Stimulated activated naive CD8-positive, alpha-beta T cell treated with anti-CD3 and anti-CD28 coated beads, Interleukin-15, Interleukin-2, amounts not matched to agents 100 U/mL and 50 U/mL, for 24 hours (primary cell): Measurements from ENCODE around the gene KRT40.
"Not testable (repeated sequence)": the region's sequence is repeated elsewhere in the genome, so short reads cannot be mapped to it uniquely, and the experiment has no call there.

Experiments used
- ATAC-seq: fragments of 150-1000 bp; cut with Tn5 transposase; one replicate; pipeline ENCODE4 v1.10.0; 2021
- DNase-seq: peaks from one replicate; pipeline ENCODE4 v3.0.0; 2021

KRT40 gene

GRCh38 chr17:40984226-40984625 lies at the start of gene KRT40:
KRT40 (minus strand) TSS chr17:40984326; CDS start chr17:40984273, 53 bp downstream.
- no peak for DNase-seq
- ATAC-seq: no peak

GRCh38 chr17:41029633-41030245 lies 45.6 kb upstream of the KRT40 start, which contains the start of gene KRTAP1-4:
KRTAP1-4 (minus strand) TSS chr17:41030195; CDS start chr17:41030078, 117 bp downstream.
- ATAC-seq (no peak), DNase-seq (no peak)

GRCh38 chr17:41026715-41027471 lies 42.8 kb upstream of the KRT40 start, which contains the start of gene KRTAP1-5:
KRTAP1-5 (minus strand) TSS chr17:41027208; CDS start chr17:41027155, 53 bp downstream.
- no peak for DNase-seq
- ATAC-seq: no peak

- ATAC-seq: no peak
- DNase-seq: no peak
Measured at GRCh38 chr17:41024697-41025096, 40.6 kb upstream of the KRT40 start.

- DNase-seq (no peak), ATAC-seq (no peak)
Measured at GRCh38 chr17:41020336-41020735, 36.2 kb upstream of the KRT40 start.

- DNase-seq (no peak), ATAC-seq (no peak)
Measured at GRCh38 chr17:41019415-41019814, 35.3 kb upstream of the KRT40 start.

GRCh38 chr17:41018541-41018940 lies 34.4 kb upstream of the KRT40 start:
- no peak for DNase-seq
- ATAC-seq: no peak

GRCh38 chr17:41016578-41017215 lies 32.6 kb upstream of the KRT40 start:
- DNase-seq (no peak), ATAC-seq (no peak)

GRCh38 chr17:41015454-41015853 lies 31.3 kb upstream of the KRT40 start:
- DNase-seq (no peak), ATAC-seq (no peak)

GRCh38 chr17:41013606-41014005 lies 29.5 kb upstream of the KRT40 start:
- no peak for ATAC-seq
- DNase-seq: no peak

GRCh38 chr17:41013181-41013580 lies 29.1 kb upstream of the KRT40 start:
- no peak for DNase-seq

GRCh38 chr17:41012326-41013120 lies 28.4 kb upstream of the KRT40 start:
- no peak for ATAC-seq

More at GRCh38 chr17:41013181-41013580, 29.1 kb upstream of the KRT40 start:
- no peak for ATAC-seq

GRCh38 chr17:41010441-41010840 lies 26.3 kb upstream of the KRT40 start:
- DNase-seq (no peak), ATAC-seq (no peak)

More at GRCh38 chr17:41012326-41013120, 28.4 kb upstream of the KRT40 start:
- no peak for DNase-seq

GRCh38 chr17:41009936-41010335 lies 25.8 kb upstream of the KRT40 start:
- DNase-seq (no peak), ATAC-seq (no peak)

- DNase-seq (no peak), ATAC-seq (no peak)
Measured at GRCh38 chr17:41009301-41009760, 25.2 kb upstream of the KRT40 start.

GRCh38 chr17:41008811-41009210 lies 24.7 kb upstream of the KRT40 start, which contains the start of gene KRTAP3-1:
KRTAP3-1 (minus strand) TSS chr17:41009128; CDS start chr17:41009074, 54 bp downstream.
- DNase-seq (no peak), ATAC-seq (no peak)

GRCh38 chr17:41004397-41004796 lies 20.3 kb upstream of the KRT40 start:
- DNase-seq: no peak
- ATAC-seq: no peak

GRCh38 chr17:41003926-41004325 lies 19.8 kb upstream of the KRT40 start:
- no peak for DNase-seq
- ATAC-seq: no peak

- ATAC-seq: no peak
- DNase-seq: no peak
Measured at GRCh38 chr17:41002814-41003213, 18.7 kb upstream of the KRT40 start.

- DNase-seq: no peak
Measured at GRCh38 chr17:41001795-41002194, 17.7 kb upstream of the KRT40 start.

GRCh38 chr17:40999563-40999962 lies 15.4 kb upstream of the KRT40 start, which contains the start of gene KRTAP3-2:
KRTAP3-2 (minus strand) TSS chr17:40999906; CDS start chr17:40999853, 53 bp downstream.
- ATAC-seq, DNase-seq: not testable (repeated sequence)

More at GRCh38 chr17:41001795-41002194, 17.7 kb upstream of the KRT40 start:
- no peak for ATAC-seq

GRCh38 chr17:40997361-40997760 lies 13.2 kb upstream of the KRT40 start:
- DNase-seq (no peak), ATAC-seq (no peak)
